Activated effector memory CD4-positive, alpha-beta T cell treated with anti-CD3 and anti-CD28 coated beads, Interleukin-2, amount 50 U/mL, for 16 hours (primary cell): Measurements from ENCODE around the gene ADGRE2.

Experiments
- DNase-seq: peaks from one replicate; pipeline ENCODE4 v3.0.0-alpha.2; 2020

Gene ADGRE2

DNA sequence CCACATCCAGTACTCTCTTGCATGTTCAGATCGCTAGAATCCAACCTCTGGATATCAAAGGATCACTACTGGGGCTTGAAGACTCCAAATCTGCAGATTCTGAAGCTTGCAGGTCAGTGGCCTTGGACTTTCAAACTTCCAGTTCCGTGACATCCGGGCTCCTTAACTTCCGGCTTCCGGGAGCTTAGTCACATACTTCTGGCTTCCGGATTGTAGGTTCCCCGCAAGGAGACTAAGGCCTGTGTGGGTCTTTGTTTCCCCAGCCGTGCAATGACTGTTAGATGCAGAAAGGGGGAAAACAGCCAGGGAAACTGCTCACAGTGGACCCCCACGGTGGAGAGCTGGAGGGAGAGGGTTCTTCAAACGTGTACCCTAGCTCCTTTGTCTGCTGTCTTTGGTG lies 47.2 kb downstream of the ADGRE2 start:
- DNase-seq: no peak

DNA sequence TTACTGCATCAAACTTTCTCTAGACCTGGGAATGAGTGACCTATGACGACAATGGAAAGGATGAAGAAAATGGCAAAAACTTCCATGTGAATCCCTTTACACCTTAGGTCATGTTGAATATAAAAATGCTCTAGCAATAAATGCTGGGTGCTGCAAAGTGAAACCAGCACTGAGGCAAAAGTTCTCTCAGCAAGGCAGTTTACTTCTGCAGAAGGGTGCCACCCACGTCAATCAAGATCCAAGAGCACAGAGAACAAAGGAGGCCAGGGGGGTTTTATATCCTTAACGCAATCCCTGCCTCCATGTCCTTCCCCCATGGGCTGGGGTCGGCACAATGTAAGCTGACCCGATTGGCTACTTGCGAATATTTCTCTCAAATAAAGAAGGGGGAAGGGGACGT lies 49.8 kb downstream of the ADGRE2 start:
- DNase-seq: no peak

DNA sequence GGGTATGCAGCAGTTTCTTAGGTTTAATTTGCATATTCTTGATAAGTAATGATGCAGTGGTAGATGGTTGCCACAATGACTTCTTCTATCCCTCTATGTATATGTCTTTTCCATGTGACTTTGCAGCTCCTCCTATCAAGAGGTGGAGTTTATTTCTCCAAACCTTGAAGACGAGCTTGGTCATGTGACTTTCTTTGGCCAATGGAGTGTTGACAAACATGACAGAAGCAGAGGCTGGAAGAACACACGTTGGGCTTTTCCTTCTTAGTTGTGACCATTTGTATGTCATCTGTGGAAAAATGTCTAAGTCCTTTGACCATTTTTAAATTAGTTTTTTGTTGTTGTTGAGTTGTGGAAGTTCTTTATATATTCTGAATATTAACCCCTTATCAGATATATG lies 56.2 kb downstream of the ADGRE2 start:
- DNase-seq: no peak

DNA sequence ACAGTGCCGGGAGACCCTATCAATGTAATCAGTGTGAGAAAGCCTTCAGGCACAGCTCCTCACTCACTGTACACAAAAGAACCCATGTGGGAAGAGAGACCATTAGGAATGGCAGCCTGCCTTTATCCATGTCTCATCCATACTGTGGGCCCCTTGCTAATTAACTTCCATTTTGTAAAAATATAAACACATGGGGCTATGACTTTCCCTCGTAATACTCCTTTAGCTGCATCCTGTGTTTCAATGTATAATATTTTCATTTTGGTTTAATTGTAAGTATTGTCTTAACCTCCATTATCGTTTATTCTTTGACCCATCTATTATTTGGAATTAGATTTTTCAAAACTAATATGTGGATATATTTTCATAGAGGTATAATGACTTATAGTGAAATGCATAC lies 59.2 kb downstream of the ADGRE2 start:
- no peak for DNase-seq

DNA sequence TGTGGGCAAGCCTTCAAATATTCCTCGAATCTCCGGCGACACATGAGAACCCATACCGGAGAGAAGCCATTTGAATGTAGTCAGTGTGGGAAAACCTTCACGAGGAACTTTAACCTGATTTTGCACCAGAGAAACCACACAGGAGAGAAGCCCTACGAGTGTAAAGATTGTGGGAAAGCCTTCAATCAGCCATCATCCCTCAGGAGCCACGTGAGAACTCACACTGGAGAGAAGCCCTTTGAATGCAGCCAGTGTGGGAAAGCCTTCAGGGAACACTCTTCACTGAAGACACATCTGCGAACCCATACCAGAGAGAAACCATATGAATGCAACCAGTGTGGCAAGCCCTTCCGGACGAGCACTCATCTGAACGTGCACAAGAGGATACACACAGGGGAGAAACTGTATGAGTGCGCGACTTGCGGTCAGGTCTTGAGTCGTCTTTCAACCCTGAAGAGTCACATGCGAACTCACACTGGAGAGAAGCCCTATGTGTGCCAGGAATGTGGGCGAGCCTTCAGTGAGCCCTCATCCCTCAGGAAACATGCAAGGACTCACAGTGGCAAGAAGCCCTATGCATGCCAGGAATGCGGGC lies 59.7 kb downstream of the ADGRE2 start:
- DNase-seq: no peak

DNA sequence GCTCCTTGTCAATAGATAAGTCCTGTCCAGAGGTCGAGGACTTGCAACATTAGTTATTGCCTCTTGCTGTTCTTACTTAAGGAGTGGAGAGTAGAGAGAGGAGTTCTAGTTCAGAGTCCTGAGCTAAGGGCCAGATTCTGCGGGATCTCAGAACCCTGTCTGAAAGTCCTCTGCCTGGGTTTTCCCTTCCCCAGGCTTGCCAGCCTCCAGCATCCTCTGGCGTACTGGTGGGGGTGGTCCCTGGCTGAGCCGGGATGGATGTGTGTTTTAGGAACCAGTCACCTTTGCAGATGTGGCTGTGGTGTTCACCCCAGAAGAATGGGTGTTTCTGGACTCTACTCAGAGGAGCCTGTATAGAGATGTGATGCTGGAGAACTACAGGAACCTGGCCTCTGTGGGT lies 62.5 kb downstream of the ADGRE2 start:
- no peak for DNase-seq

DNA sequence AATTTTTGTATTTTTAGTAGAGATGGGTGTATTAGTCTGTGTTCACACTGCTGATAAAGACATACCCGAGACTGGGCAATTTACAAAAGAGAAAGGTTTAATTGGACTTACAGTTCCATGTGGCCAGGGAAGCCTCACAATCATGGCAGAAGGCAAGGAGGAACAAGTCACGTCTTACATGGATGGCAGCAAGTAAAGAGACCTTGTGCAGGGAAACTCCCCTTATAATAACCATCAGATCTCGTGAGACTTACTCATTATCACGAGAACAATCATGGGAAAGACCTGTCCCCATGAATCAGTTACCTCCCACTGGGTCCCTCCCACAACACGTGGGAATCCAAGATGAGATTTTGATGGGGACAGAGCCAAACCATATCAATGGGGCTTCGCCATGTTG lies 73.9 kb downstream of the ADGRE2 start:
- DNase-seq: no peak

DNA sequence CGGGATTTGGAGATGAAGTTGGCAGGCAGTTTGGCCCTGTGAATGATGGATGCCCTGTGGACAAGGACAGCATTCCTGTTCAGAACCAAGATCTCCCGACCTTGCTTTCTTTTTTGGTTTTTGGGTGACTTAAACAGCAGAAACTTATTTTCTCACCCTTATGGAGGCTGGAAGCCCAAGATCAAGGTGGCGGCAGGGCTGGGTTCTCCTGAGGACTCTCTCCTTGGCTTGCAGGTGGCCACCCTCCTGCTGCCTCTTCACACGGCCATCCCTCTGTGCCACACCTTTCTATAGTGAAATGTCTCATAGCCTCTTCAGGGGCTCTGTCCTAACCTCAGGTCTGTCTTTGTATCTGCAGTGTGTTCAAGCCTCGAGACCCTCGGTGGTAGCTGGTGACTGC lies 74.5 kb downstream of the ADGRE2 start:
- no peak for DNase-seq

DNA sequence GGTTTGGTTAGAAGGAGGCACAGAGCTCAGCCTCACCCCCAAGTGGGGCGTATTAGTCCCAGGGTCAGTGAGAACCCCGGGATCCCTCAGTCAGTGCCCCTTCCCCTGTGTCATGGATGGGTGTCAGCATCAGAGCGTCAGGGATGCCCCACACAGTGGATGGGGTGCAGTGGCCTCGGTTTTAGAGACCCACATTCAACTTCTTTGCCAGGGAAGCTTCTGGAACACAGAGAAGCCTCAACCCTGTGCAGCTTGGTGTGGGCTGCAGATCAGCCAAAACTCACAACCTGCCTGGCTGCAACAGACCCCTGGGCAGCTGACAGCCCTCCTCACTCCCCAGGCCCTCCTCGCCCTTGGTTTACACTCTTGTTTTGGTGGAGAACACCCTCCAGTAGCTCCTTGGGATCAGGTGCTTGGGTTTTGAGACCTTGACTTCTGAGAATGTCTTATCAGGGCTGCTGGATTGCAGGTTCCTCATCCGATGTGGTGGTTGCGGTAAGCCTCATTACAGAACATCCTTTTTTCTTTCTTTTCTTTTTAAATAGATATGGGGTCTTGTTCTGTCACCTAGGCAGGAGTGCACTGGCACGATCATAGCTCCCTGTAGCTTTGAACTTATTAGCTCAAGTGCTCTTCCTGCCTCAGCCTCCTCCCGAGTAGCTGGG lies 77.5 kb downstream of the ADGRE2 start:
- peak; percentile 16 for DNase-seq

DNA sequence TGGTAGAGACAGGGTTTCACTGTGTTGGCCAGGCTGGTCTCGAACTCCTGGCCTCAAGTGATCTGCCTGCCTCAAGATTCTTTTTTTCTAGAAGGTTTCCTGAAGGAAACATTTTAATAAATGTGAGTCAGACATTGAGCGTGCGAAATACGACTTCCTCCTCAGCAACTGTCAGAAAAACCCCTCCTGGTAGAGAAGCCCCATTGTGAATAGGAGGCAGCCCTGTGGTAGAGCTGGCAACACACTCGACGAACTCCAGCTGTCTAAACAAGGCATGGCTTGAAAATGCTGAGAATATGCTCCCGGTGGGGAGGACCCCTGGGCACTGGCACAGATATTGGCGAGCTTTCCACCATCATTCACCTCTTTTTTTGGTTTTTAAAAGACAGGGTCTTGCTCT lies 78.7 kb downstream of the ADGRE2 start:
- no peak for DNase-seq

DNA sequence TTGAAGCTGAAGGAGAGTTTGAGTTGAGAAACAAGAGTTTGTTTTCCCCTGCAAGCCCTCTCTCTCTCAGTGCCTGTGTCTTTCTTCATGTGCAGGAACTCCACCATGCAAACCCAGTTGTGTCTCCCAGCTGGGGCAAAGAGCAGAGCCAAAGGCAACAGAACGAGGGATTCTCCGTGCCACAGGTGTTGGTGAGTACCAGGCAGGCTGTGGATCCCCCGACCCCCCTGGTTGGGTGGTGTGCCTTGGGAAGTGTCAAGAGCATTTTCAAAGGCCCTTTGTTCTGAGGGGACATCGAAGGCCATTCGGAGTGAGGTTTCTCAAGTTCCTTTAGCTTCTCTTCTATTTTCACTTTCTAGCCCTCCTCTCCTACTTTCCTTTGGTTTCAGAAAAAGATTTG lies 82.9 kb downstream of the ADGRE2 start:
- peak; percentile 44 for DNase-seq

DNA sequence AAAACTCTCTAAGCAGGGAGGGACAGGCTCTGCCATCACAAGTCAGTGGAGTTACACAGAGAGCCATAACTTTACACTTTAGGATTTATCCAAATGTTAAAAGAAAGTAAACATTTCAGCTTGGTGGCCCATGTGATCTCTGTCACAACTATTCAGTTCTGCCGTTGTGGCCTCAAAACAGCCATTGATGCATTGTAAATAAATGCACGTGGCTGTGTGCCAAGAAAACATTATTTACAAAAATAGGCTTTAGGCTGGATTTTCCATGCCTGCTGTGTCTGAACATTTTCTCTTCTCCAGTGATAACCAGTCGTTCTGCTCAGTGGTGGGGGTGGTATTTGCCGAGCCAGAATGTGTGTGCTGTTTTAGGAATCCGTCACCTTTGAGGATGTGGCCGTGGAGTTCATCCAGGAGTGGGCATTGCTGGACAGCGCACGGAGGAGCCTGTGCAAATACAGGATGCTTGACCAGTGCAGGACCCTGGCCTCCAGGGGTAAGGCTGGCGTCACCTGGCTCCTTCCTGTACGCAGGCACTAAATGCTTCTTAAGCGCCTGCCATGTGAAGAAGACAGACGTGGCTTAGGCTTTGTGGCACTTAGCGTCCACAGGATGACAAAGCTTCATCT lies 83.6 kb downstream of the ADGRE2 start:
- peak; percentile 39 for DNase-seq

DNA sequence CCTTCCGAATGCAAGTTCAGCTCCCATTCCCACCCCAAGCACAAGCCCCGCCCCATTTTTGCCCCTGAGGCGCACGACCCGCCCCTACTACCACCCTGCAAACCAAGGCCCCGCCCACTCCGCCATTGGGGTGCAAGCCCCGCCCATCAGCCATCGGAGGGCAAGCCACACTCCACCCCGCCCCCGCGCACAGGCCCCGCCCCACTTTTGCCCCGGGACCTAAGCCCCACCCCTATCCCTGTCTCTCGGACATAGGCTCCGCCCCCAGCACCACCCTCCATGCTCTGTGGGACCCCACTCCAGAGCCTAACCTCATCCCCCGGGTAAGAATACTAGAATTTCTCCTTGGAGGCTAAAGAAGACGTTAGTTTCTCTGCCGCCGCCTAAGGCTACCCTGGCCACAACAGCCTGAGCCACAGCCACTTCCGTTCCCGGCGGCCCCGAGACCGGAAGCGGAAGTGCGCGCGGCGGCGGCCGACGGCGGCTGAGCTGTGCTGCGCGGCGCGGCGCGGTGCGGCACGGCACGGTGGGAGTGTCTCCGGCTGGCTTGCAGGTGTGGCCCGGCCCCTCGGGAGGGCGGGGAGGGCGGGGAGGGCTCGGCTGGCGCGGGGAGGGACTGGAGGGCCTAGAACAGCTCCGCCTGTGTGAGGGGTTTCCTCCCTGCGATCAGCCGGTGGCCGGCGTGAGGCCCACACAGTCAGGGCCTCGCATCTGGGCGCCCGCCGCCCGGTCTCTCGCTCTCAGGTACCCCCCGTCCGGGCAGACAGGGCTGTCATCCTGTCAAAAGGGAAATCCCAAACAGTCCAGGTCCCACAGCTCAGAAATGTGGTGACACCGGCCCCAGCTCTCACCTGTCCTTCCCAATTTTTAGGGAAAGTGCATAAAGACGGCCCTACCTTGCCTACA lies 88.5 kb downstream of the ADGRE2 start, which contains the start of gene ZNF333:
Gene ZNF333 (plus strand): TSS at position 451 of the 906 bp plus-strand sequence. CDS start 3,444 bp downstream, outside the sequence.
- peak; percentile 99 for DNase-seq

DNA sequence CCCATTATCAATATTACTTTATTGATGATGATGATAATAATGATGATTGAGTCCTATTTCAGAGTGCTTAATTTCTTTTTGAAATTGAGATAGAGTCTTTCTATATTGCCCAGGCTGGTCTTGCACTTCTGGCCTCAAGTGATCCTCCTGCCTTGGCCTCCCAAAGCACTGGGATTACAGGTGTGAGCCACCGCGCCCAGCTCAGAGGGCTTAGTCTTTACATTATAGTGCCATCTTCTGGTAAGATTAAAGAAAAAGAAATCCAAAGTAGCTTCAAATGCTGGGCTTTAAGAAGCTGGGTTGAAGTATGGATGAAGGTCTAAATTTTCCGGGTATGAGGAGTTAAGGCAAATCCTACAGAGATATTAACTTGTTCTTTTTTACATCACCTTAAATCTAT lies 91.9 kb downstream of the ADGRE2 start:
- DNase-seq: peak; percentile 67

DNA sequence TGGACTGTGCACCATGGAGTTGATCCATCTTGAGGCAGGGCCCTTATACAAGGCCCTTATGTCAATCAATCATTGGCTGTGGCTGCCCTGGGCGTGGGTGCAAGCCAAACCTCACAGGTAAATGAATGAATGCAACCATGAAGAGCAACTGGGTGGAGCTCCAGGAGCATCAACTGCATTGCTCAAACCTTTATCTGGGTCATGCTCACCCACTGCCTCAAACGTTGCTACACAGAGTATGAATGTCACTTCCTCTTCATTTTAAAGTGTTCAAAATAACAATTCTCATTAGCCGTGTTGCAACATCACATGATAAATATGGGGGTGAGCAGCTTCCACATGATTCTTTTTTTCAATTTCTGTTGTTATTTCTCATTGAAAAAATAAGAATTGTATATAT lies 94.9 kb downstream of the ADGRE2 start:
- peak; percentile 60 for DNase-seq
